Measurements from ENCODE around the gene PLXDC1. TPM values are rescaled to one million over a fixed set of nuclear protein-coding genes. Genes with fewer than 3 reads are reported as not detected.

Gene PLXDC1
- total RNA-seq, 1 donor from 2014 or later, result 19.5 TPM

DNA sequence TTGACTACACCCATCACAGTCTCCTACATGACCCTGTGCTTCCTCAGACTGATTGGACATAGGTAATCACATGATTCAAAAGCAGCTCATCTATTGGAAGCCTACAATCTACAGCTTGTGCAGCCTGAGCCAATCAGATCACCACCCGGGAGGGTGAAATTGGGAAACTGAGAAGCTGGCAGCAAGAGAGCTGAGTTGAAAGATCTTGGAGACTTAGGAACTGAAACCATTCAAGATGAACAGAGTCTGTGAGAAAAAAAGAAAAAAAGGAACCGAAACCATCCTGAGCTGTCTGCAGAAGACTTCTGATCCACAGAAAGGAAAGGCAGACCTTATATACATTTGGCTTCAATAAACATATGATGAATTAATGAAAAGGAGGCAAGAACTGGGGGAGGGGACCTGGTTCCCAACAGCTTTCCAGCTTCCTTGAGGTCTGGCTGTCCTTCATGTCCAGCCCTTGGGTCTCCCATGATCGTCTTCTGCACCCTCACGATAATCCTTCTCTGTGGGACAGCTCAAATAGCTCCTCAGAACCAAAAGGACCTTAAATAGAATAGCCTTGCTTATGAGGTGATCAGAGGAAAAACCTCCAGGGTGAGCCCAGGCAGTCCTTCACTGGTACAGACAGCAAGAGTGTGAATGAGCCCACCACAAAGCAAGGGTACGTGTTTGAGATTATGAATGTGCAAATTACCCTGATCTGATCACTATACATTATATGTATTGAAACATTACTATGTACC lies 32.6 kb downstream of the PLXDC1 start:
- ATAC-seq (peak; percentile 59 to 61), DNase-seq (no peak)
- TF ChIP-seq, protein P1, sequence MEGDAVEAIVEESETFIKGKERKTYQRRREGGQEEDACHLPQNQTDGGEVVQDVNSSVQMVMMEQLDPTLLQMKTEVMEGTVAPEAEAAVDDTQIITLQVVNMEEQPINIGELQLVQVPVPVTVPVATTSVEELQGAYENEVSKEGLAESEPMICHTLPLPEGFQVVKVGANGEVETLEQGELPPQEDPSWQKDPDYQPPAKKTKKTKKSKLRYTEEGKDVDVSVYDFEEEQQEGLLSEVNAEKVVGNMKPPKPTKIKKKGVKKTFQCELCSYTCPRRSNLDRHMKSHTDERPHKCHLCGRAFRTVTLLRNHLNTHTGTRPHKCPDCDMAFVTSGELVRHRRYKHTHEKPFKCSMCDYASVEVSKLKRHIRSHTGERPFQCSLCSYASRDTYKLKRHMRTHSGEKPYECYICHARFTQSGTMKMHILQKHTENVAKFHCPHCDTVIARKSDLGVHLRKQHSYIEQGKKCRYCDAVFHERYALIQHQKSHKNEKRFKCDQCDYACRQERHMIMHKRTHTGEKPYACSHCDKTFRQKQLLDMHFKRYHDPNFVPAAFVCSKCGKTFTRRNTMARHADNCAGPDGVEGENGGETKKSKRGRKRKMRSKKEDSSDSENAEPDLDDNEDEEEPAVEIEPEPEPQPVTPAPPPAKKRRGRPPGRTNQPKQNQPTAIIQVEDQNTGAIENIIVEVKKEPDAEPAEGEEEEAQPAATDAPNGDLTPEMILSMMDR (IDR thresholded peaks at IDR 0.05), result no peak

DNA sequence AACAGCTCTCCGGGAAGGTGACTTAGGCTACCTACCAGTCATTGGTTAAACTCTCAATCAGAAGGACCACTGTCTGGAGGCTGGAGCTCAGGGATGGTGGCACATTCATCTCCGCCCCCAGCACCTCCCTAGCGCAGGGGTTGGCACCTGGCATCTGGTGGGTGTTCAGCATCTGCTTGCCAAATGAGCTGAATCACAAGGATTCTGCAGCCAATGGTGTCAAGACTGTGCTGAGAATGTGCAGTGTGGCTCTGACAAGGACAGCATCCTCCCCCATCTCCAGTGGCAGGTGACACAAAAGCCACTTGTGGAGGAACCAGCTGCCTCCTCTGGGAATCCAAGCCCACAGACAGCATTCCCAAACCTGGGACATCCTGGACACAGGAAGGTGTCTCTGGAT lies 35.2 kb downstream of the PLXDC1 start:
- intact Hi-C loops (cut with DNase I), result no loop called here
- ATAC-seq, result no peak
- no peak overlapping the region for H3K27ac ChIP-seq
- H3K27me3 ChIP-seq (ENCODE audit: low read depth), result no peaks in the 10 kb centered on the region
- H3K9me3 ChIP-seq, result no peaks in the 10 kb centered on the region
- no peak for DNase-seq
- no peaks in the 10 kb centered on the region for H3K36me3 ChIP-seq
- H3K4me3 ChIP-seq, result no peak overlapping the region
- TF ChIP-seq, protein P1 (IDR thresholded peaks at IDR 0.05), result no peak
- no peaks in the 10 kb centered on the region for H3K4me1 ChIP-seq

More for the DNA sequence above, 32.6 kb downstream of the PLXDC1 start:
- H3K4me3 ChIP-seq, result no peak overlapping the region
- H3K27ac ChIP-seq, result no peak overlapping the region
- H3K4me1 ChIP-seq, result no peaks in the 10 kb centered on the region
- no peaks in the 10 kb centered on the region for H3K36me3 ChIP-seq
- no peaks in the 10 kb centered on the region for H3K27me3 ChIP-seq (ENCODE audit: low read depth)
- no peaks in the 10 kb centered on the region for H3K9me3 ChIP-seq
- intact Hi-C loops (cut with DNase I), result no loop called here

DNA sequence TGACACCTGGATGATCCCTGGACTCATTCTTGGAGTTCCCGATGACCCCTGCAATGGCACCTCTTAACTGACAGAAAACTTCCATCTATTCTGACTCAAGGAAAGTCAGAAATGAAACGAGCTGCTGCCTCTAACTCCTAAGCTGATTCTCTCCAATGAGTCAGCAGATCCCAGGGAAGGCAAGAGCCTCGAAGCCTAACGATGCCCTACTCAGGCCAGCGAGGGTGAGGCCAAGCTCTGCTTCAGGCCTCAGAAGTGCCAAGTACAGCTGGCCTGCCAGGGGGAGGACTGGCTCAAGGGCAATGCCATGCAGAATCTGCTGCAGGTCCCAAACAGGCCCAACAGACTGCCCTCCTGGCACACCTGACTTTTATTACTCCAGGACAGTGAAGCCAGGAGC lies 36.3 kb downstream of the PLXDC1 start:
- no peak overlapping the region for H3K4me3 ChIP-seq
- ATAC-seq, result no peak

DNA sequence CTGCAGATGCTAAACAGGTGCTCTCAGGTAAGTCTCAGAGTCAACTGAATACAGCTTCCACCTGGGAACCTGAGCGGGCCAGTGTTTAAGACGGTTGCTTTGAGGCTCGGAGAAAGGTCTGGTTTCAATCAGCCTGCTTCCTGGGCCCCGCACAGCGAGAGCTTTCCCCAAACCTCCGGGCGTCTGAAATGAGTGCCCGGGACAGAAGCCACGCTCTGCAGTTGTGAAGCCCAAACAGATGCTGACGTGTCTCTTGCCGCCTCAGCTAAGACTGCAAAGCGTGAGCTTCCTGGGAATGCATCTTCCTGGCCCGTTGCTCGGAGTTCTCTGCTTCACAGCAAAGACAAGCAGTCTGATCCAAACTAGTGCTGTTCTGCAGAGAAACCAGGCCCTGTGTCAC lies 36.7 kb downstream of the PLXDC1 start:
- Histone ChIP-seq H3K27ac (no peak overlapping the region), H3K36me3 (no peaks in the 10 kb centered on the region), H3K4me1 (no peaks in the 10 kb centered on the region), H3K4me3 (no peak overlapping the region), H3K9me3 (no peaks in the 10 kb centered on the region), H3K27me3 (ENCODE audit: low read depth) (no peaks in the 10 kb centered on the region)
- ATAC-seq (no peak), DNase-seq (no peak)
- TF ChIP-seq, protein P1 (IDR thresholded peaks at IDR 0.05), result no peak
- intact Hi-C loops (cut with DNase I), result no loop called here

More for the DNA sequence above, 36.3 kb downstream of the PLXDC1 start:
- TF ChIP-seq, protein P1 (IDR thresholded peaks at IDR 0.05), result no peak
- Histone ChIP-seq H3K9me3 (no peaks in the 10 kb centered on the region), H3K27ac (no peak overlapping the region), H3K4me1 (no peaks in the 10 kb centered on the region), H3K27me3 (ENCODE audit: low read depth) (no peaks in the 10 kb centered on the region), H3K36me3 (no peaks in the 10 kb centered on the region)
- intact Hi-C loops (cut with DNase I), result no loop called here
- no peak for DNase-seq

DNA sequence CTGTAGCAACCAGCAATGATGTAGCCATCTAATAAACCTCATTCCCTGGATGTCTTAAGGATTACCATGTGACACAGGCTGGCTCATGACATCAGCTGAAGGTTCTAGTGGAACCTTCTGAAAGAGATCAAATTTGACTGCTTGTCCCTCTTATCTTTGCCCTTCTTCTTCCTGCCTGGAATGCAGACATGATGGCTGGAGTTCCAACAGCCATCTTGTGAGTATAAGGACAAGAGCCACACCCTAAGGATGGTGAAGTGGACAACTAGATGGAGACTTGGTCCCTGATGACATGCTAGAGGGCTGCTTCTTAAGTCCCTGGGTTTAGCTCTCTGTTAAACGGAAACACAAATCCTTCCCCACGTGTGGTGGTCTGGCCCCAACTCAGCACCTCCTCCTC lies 37.6 kb downstream of the PLXDC1 start:
- Histone ChIP-seq H3K36me3 (no peaks in the 10 kb centered on the region), H3K27ac (no peak overlapping the region), H3K4me3 (no peak overlapping the region), H3K27me3 (ENCODE audit: low read depth) (no peaks in the 10 kb centered on the region), H3K9me3 (no peaks in the 10 kb centered on the region), H3K4me1 (no peaks in the 10 kb centered on the region)
- intact Hi-C loops (cut with DNase I), result no loop called here
- ATAC-seq, result no peak
- TF ChIP-seq, protein P1 (IDR thresholded peaks at IDR 0.05), result no peak
- DNase-seq, result no peak

All from lower lobe of right lung (tissue), 2 donors.